Memory B cell (primary cell): ENCODE measurements around the gene MISP3.

ENCODE experiments used
- ATAC-seq: fragments of 150-1000 bp; cut with Tn5 transposase; 2 replicates; pipeline ENCODE4 v1.10.0; 2021; ENCODE audit warnings: low read depth, mild to moderate bottlenecking, moderate library complexity
- DNase-seq, 2 donors: peaks; one replicate each; pipeline ENCODE4 v3.0.0; 2022; ENCODE audit warnings: low spot score in 2 of 2
- H3K27ac Mint-ChIP-seq: one replicate; pipeline ENCODE4 v1.8.0; 2022; ENCODE audit warnings: mild to moderate bottlenecking, moderate library complexity, mixed read lengths
- H3K27me3 Mint-ChIP-seq: one replicate; pipeline ENCODE4 v1.8.0; 2022; ENCODE audit warnings: mixed read lengths
- H3K36me3 Mint-ChIP-seq: one replicate; pipeline ENCODE4 v1.8.0; 2022; ENCODE audit warnings: mild to moderate bottlenecking, mixed read lengths
- H3K4me1 Mint-ChIP-seq: one replicate; pipeline ENCODE4 v1.8.0; 2022; ENCODE audit warnings: mixed read lengths
- H3K4me3 Mint-ChIP-seq: one replicate; pipeline ENCODE4 v1.8.0; 2022; ENCODE audit warnings: mild to moderate bottlenecking, moderate library complexity, mixed read lengths
- H3K9me3 Mint-ChIP-seq: one replicate; pipeline ENCODE4 v1.8.0; 2022; ENCODE audit warnings: mixed read lengths

MISP3 gene

DNA sequence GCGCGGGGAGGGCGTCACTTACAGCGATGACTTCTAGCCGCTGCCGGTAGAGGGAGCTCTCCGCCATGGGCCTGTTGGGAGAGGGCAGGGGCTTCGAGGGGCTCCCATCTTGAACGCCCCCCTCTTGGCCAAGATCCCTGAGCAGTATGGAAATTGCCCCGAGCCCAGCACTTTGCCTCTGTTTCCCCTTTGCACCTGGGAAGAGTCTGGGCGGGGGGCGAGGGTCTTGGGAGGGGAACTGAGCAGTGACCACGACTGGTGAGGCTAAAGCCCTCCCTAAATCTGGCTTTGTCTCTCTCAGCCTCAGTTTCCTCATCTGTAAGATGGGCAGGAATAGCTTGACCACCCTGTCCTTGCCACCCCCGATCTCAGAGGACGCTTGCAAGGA lies 13.5 kb upstream of the MISP3 start:
- Mint-ChIP-seq H3K4me3 (no peak overlapping the region), H3K9me3 (no peaks in the 10 kb centered on the region), H3K36me3 (peaks cover 5% of the 10 kb centered on the region), H3K27ac (no peak overlapping the region), H3K4me1 (peaks cover 19% of the 10 kb centered on the region), H3K27me3 (peaks cover 28% of the 10 kb centered on the region)
- peak; percentile 40 to 64 for DNase-seq
- peak; percentile 71 for ATAC-seq

DNA sequence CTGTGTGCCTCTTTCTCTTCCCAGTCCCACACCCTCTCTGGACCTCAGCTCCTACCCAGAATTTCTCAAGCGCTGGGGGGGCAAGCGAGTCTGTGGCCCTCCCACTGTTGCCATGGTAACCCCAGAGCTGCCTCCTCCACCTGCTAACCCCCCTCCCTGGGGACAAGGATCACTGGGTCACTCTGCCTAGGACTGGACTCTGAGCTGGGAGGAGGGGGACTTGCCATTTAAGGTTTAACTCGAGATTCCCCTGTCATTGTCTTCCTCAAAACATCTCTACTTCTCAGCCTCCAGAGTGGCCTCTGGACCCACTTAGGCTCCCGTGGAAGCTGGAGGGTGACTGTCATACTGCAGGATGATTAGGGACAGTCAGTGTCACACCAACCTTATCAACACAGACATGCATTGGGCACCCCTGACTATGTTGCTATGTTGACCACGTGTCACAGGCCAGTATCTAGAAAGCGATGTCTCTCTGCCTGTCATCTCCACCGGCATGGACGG lies 12.9 kb upstream of the MISP3 start:
- H3K27me3 Mint-ChIP-seq: peaks cover 28% of the 10 kb centered on the region
- no peak overlapping the region for H3K4me3 Mint-ChIP-seq
- peaks cover under 1% of the 10 kb centered on the region for H3K36me3 Mint-ChIP-seq
- H3K27ac Mint-ChIP-seq: no peak overlapping the region
- ATAC-seq (no peak), DNase-seq (no peak)
- H3K9me3 Mint-ChIP-seq: no peaks in the 10 kb centered on the region
- peaks cover 14% of the 10 kb centered on the region for H3K4me1 Mint-ChIP-seq

DNA sequence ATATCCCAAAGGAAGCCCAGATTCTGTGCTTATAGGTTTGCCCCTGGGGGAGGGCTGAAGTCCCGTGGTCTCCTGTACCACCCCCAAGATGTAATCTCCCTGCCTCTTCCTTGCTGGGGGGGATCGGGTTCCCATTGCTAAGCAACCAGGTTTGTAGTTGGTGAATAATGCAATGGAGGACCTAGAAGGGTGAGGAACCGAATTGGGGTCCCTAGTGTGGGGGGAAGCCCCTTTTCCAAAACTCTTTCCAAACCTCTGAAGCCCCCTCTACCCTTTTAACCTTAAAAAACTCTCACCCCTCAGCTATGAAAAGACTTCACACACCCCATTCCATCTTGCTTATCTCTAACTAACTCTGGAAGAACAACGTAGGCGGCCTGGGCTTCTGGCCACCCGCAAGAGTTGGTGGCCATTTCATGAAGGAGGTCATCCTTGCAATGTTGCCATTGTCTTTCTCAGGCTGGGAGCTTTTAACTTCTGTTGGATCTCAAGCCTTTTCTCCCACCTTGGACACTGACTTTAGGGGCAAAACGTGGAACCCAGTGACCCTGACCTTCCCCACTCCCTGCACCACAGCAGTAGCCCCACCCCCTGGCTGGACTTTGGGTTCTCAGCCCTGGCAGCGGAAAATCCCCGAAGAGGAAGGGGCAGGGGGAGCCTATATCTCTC lies 11.4 kb upstream of the MISP3 start:
- Mint-ChIP-seq H3K27ac (no peak overlapping the region), H3K4me1 (peaks cover 14% of the 10 kb centered on the region), H3K9me3 (no peaks in the 10 kb centered on the region), H3K36me3 (no peaks in the 10 kb centered on the region), H3K4me3 (no peak overlapping the region), H3K27me3 (peaks cover 29% of the 10 kb centered on the region)
- ATAC-seq (no peak), DNase-seq (no peak)

DNA sequence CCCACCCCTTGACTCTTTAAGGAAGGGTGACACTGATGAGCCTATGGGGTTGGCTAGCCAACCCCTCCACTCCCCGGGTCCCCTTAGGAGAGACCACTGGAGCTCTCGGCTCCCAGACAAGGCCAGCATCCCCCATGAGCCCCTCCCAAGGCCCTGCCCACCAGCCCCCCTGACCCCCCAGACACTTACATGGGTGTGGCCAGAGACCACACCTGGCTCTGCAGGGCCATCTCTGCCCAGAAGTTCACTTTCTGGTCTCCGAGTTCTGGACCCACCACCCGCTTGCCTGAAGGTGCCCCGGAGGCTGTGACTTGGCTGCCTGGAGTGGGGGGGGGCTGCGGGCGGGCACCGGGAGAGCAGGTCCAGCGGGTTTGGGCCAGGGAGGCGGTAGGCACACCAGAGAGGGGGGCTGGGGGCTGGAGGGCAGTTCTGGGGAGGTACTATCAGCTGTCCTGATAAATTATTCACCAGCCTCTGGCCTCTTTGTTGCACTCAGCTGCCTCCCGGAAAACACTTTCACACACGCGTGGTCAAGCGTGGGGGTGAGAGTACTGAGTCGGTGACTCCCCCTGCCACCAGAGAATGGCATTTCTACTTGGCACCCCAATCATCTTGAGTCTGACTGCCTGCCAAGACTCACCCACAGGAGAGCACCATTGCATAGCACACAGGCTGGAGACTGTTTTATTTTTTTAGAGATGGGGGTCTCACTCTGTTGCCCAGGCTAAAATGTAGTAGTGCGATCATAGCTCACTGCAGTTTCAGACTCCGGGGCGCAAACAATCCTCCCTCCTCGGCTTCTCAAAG lies 10.6 kb upstream of the MISP3 start, which contains the start of gene PALM3:
Gene PALM3, minus strand, starts transcription at position 326 of the 807 bp plus-strand sequence. Its CDS starts 96 bp downstream, at position 230.
- Mint-ChIP-seq H3K4me3 (no peak within 1 kb of the TSS), H3K36me3 (no peaks in the 10 kb centered on the region), H3K27ac (no peak within 1 kb of the TSS), H3K4me1 (peaks cover 14% of the 10 kb centered on the region), H3K9me3 (no peaks in the 10 kb centered on the region), H3K27me3 (peaks cover 28% of the 10 kb centered on the region)
- ATAC-seq (no peak), DNase-seq (no peak)

GRCh38 chr19:14062558-14062855 lies 10.1 kb upstream of the MISP3 start:
- Mint-ChIP-seq H3K27me3 (peaks cover 27% of the 10 kb centered on the region), H3K27ac (no peak overlapping the region), H3K4me1 (peaks cover 14% of the 10 kb centered on the region), H3K36me3 (no peaks in the 10 kb centered on the region), H3K4me3 (no peak overlapping the region), H3K9me3 (no peaks in the 10 kb centered on the region)
- ATAC-seq (no peak), DNase-seq (no peak)

DNA sequence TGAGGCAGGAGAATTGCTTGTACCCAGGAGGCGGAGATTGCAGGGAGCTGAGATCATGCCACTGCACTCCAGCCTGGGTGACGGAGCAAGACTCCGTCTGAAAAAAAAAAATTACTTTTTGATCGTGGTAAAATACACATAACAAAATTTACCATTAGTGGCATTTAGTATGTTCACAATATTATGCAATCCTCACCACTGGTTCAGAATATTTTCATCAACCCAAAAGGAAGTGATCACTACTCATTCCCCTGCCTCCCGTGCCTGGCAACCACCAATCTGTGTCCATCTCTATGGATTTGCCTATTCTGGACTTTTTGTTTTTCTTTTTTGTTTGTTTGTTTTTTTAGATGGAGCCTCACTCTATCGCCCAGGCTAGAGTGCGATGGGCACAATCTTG lies 9.5 kb upstream of the MISP3 start:
- no peak overlapping the region for H3K4me3 Mint-ChIP-seq
- H3K27me3 Mint-ChIP-seq: peaks cover 22% of the 10 kb centered on the region
- DNase-seq (no peak), ATAC-seq (no peak)
- H3K4me1 Mint-ChIP-seq: peaks cover 11% of the 10 kb centered on the region
- no peak overlapping the region for H3K27ac Mint-ChIP-seq
- no peaks in the 10 kb centered on the region for H3K36me3 Mint-ChIP-seq
- H3K9me3 Mint-ChIP-seq: no peaks in the 10 kb centered on the region

GRCh38 chr19:14066134-14066533 lies 6.5 kb upstream of the MISP3 start:
- Mint-ChIP-seq H3K4me3 (no peak overlapping the region), H3K9me3 (no peaks in the 10 kb centered on the region), H3K36me3 (no peaks in the 10 kb centered on the region), H3K27ac (no peak overlapping the region), H3K4me1 (no peaks in the 10 kb centered on the region), H3K27me3 (peaks cover 7% of the 10 kb centered on the region)
- ATAC-seq (peak; percentile 38), DNase-seq (no peak)

GRCh38 chr19:14070268-14071050 lies 2.1 kb upstream of the MISP3 start:
- Mint-ChIP-seq H3K4me3 (no peak overlapping the region), H3K36me3 (no peaks in the 10 kb centered on the region), H3K4me1 (peaks cover 6% of the 10 kb centered on the region), H3K27me3 (peaks cover 4% of the 10 kb centered on the region), H3K9me3 (no peaks in the 10 kb centered on the region), H3K27ac (no peak overlapping the region)
- ATAC-seq (no peak), DNase-seq (no peak)

DNA sequence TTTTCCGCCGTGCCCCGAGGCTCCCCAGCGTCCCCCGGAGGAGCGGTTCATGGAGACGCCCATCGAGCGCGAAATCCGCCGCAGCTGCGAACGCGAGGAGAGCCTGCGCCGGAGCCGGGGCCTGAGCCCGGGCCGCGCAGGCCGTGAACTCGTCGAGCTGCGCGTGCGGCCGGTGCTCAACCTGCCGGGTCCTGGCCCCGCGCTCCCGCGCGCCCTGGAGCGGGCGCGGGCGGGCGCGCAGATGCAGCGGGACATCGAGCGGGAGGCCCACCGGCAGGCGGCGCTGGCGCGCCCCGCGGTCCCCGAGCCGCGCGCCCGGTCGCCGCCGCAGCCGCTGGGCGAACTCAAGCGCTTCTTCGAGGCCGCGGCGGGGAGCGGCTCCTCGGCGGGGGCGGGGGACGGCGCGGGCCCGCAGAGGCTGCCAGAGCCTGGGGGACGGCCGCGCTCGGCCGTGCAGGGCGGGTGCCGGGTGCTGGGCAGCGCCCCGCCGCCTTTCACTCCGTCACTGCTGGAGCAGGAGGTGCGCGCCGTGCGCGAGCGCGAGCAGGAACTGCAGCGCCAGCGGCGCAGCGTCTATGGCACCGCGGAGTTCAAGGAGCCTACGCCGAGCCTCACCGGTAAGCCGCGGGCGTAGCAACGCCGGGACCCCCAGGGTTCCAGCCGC lies 807 bp downstream of the MISP3 start:
- Mint-ChIP-seq H3K4me1 (peaks cover 7% of the 10 kb centered on the region), H3K4me3 (peak overlapping the region; percentile 86), H3K27ac (peak overlapping the region; percentile 18), H3K9me3 (no peaks in the 10 kb centered on the region), H3K36me3 (no peaks in the 10 kb centered on the region), H3K27me3 (no peaks in the 10 kb centered on the region)
- ATAC-seq: peak; percentile 74
- DNase-seq: peak; percentile 84 to 89

DNA sequence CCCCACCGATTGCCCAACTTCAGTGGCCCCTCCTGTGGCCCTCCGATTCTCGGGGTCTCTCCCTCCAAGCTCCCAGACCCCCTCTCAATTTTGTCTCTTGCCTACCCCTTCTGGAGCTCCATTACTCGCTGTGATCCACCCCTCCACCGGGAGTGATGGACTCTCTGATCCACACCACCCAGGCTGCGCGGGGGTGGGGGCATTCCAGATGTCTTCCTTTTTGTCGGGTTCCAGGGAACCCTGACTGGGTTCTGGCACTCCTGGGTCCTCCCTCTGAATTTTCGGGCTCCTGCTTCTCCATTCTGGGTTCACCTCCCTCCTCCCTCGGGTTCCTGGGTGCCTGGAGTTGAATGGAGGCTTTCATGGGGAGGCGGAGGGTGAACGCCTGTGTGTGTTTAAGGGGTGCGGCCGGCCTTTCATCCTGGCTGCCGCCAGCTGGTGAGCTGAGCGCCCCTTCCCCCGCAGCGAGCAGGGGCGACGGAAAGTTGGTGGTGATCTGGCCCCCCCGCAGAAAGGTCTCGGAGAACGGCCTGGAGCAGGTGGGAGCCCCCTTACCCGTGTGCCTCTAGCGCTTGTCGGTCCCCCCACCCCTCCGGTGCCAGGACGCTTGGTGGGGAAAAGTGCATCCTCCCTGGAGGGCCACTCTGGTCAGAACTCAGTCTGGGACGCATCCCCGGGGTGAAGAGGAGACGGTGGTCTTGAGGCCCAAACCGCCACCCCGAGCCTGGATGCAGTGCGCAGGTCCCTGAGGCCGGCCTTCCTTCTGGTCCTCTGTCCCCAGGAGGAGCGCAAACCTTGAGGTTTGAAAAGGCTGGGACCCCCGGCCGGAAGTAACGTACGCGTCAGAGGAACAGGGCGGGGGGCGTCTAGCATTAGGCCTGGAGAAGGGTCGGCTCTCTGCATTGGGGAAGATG lies 1.6 kb downstream of the MISP3 start:
- H3K27ac Mint-ChIP-seq: peak overlapping the region; percentile 18
- DNase-seq (peak in 1 of 2 donors; percentile 38), ATAC-seq (no peak)
- H3K36me3 Mint-ChIP-seq: no peaks in the 10 kb centered on the region
- no peaks in the 10 kb centered on the region for H3K9me3 Mint-ChIP-seq
- no peaks in the 10 kb centered on the region for H3K27me3 Mint-ChIP-seq
- peak overlapping the region; percentile 86 for H3K4me3 Mint-ChIP-seq
- H3K4me1 Mint-ChIP-seq: peaks cover 8% of the 10 kb centered on the region

- no peaks in the 10 kb centered on the region for H3K9me3 Mint-ChIP-seq
- no peak overlapping the region for H3K27ac Mint-ChIP-seq
- no peak for DNase-seq
- ATAC-seq: no peak
- H3K4me1 Mint-ChIP-seq: peaks cover 12% of the 10 kb centered on the region
- no peaks in the 10 kb centered on the region for H3K27me3 Mint-ChIP-seq
- no peak overlapping the region for H3K4me3 Mint-ChIP-seq
- no peaks in the 10 kb centered on the region for H3K36me3 Mint-ChIP-seq
Measured at GRCh38 chr19:14078411-14078810, 5.8 kb downstream of the MISP3 start.

DNA sequence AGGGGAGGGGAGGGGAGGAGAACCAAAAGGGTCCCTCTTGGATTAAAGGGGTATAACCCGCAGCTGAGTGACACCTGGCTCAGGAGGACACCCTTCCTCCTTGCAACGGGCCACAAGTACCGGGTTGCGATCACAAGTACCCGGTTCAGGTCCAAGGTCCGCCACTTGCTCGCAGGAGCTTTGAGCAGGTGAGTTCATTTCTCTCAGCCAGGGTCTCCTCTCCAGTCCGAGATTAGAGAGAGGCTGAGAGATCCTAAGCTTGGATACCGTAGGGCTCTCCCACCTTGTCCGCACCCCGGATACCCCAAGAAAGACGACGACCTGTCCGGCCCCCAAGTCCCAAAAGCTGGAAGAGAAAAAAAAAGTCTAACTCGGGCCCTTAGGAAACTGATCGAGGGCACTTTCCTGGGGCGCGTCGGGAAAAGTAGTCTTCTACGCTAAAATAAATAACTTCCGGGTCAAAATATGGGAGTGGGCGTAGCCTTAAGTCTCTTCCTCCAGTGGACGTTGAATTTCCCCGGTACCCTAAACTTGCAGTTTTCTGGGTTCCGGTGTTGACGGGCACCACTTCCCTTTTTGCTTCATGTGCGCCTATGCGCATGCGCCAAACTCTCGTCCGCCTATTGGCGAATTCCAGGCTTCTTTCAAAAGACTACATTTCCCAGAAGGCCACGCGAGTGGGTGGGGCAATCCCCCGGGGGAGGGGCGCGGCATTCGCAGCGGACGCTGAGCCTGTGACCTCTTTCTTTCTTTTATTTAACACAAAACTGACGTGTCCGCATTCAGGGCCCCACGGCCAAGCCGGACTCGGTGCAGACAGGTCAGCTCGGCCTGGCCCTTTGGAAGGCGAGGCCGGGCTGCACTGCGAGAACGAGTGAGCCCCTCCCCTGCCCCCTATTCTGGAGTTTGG lies 8.6 kb downstream of the MISP3 start:
- Mint-ChIP-seq H3K27me3 (no peaks in the 10 kb centered on the region), H3K36me3 (no peaks in the 10 kb centered on the region), H3K4me3 (peak overlapping the region; percentile 91), H3K4me1 (peaks cover 5% of the 10 kb centered on the region), H3K9me3 (no peaks in the 10 kb centered on the region), H3K27ac (peak overlapping the region; percentile 87)
- ATAC-seq: peak; percentile 94
- DNase-seq: peak; percentile 99
